ENCODE results near the gene CCDC122.

GRCh38 chr13:43916828-43917227 lies 37.3 kb upstream of the CCDC122 start:
- TF ChIP-seq POLR2A (IDR thresholded peaks at IDR 0.05) (no peak), CTCF (IDR thresholded peaks at IDR 0.05) (no peak)
